GM21423 (cell line): Measurements from ENCODE around the gene CCL27.

ENCODE experiments used
- ATAC-seq: cut with Tn5 transposase; IDR thresholded peaks from one replicate; pipeline ENCODE4 v1.9.1; 2021; ENCODE audit warnings: mild to moderate bottlenecking, moderate library complexity; ENCODE audit not compliant: unreplicated experiment

The CCL27 gene

GRCh38 chr9:34662526-34663302, at the start of gene CCL27:
Gene CCL27, minus strand, starts transcription at chr9:34662657. Its CDS starts 24 bp downstream, at chr9:34662633.
- ATAC-seq, result no peak

- ATAC-seq, result no peak
Measured at GRCh38 chr9:34712140-34712539, 49.7 kb upstream of the CCL27 start.

GRCh38 chr9:34710023-34710422, 47.6 kb upstream of the CCL27 start, which contains the start of gene CCL21:
Gene CCL21, minus strand, starts transcription at chr9:34710136. Its CDS starts 70 bp downstream, at chr9:34710066.
- no peak for ATAC-seq

GRCh38 chr9:34709196-34709978, 46.9 kb upstream of the CCL27 start:
- ATAC-seq, result no peak

GRCh38 chr9:34707130-34707529, 44.7 kb upstream of the CCL27 start:
- no peak for ATAC-seq

- ATAC-seq, result peak; percentile 64
Measured at GRCh38 chr9:34701769-34702736, 39.6 kb upstream of the CCL27 start.

GRCh38 chr9:34701023-34701768, 38.7 kb upstream of the CCL27 start:
- no peak for ATAC-seq

- ATAC-seq, result no peak
Measured at GRCh38 chr9:34694811-34695210, 32.4 kb upstream of the CCL27 start.

- ATAC-seq, result no peak
Measured at GRCh38 chr9:34693560-34693959, 31.1 kb upstream of the CCL27 start.

GRCh38 chr9:34691936-34692315, 29.5 kb upstream of the CCL27 start:
- ATAC-seq, result no peak

GRCh38 chr9:34690983-34691935, 28.8 kb upstream of the CCL27 start, which contains the start of gene CCL19:
Gene CCL19, minus strand, starts transcription at chr9:34691276. Its CDS starts 137 bp downstream, at chr9:34691139.
- no peak for ATAC-seq

- no peak for ATAC-seq
Measured at GRCh38 chr9:34689512-34689911, 27.1 kb upstream of the CCL27 start.

GRCh38 chr9:34689116-34689470, 26.6 kb upstream of the CCL27 start:
- ATAC-seq, result no peak

GRCh38 chr9:34688329-34689115, 26.1 kb upstream of the CCL27 start:
- no peak for ATAC-seq

GRCh38 chr9:34687276-34688030, 25.0 kb upstream of the CCL27 start:
- no peak for ATAC-seq

GRCh38 chr9:34686732-34687131, 24.3 kb upstream of the CCL27 start:
- ATAC-seq, result no peak

GRCh38 chr9:34686231-34686630, 23.8 kb upstream of the CCL27 start:
- ATAC-seq, result no peak

GRCh38 chr9:34685591-34685990, 23.1 kb upstream of the CCL27 start:
- ATAC-seq, result no peak
